ENCODE measurements around the gene CHCHD5.

CHCHD5 gene

GRCh38 chr2:112625474-112626114, 41.2 kb downstream of the CHCHD5 start:
- no peak for DNase-seq (ENCODE audit: low spot score)

GRCh38 chr2:112626604-112627059, 42.2 kb downstream of the CHCHD5 start:
- peak; percentile 65 for DNase-seq (ENCODE audit: low spot score)

- no peak for DNase-seq (ENCODE audit: low spot score)
Measured at GRCh38 chr2:112627060-112628040, 42.9 kb downstream of the CHCHD5 start.

GRCh38 chr2:112629224-112629623, 44.8 kb downstream of the CHCHD5 start:
- no peak for DNase-seq (ENCODE audit: low spot score)

GRCh38 chr2:112629823-112630222, 45.4 kb downstream of the CHCHD5 start:
- DNase-seq (ENCODE audit: low spot score) = no peak

GRCh38 chr2:112630268-112630667, 45.9 kb downstream of the CHCHD5 start:
- DNase-seq (ENCODE audit: low spot score) = no peak

- DNase-seq (ENCODE audit: low spot score) = no peak
Measured at GRCh38 chr2:112633708-112634107, 49.3 kb downstream of the CHCHD5 start.

- DNase-seq (ENCODE audit: low spot score) = no peak
Measured at GRCh38 chr2:112634153-112634873, 49.9 kb downstream of the CHCHD5 start.

- no peak for DNase-seq (ENCODE audit: low spot score)
Measured at GRCh38 chr2:112634874-112635157, 50.4 kb downstream of the CHCHD5 start.

- no peak for DNase-seq (ENCODE audit: low spot score)
Measured at GRCh38 chr2:112636605-112637288, 52.3 kb downstream of the CHCHD5 start.

GRCh38 chr2:112637289-112637660, 52.9 kb downstream of the CHCHD5 start:
- no peak for DNase-seq (ENCODE audit: low spot score)
